GM12878 (cell line): ENCODE measurements around the gene SLC2A4. TPM values are rescaled to one million over a fixed set of nuclear protein-coding genes. Genes with fewer than 3 reads are reported as not detected.

Source experiments
- ATAC-seq: fragments of 200-7000 bp; cut with Tn5 transposase; 3 replicates; pipeline ENCODE4 v1.9.1; 2020; ENCODE audit warnings: mild to moderate bottlenecking, moderate library complexity
- BruUV-seq: library from RNA; stranded (reverse); fragments of 400-500 nt; replicated peaks from 2 replicates; lab custom pipeline; 2021; lab: Mats Ljungman, UMichigan
- CTCF ChIA-PET: fragments of 300-600 bp; sonication (Branson Sonifier 250); formaldehyde crosslinking; extraction: SDS; loops from one replicate; lab custom pipeline; 2021; ENCODE audit warnings: inconsistent platforms; lab: Yijun Ruan, JAX
- POLR2A ChIA-PET: fragments of 350-600 bp; formaldehyde crosslinking; extraction: SDS; loops from one replicate; lab custom pipeline; 2021; ENCODE audit warnings: inconsistent platforms; lab: Charles Lee
- RAD21 ChIA-PET: fragments of 300-600 bp; sonication (Branson Sonifier 250); formaldehyde crosslinking; loops from one replicate; lab custom pipeline; 2023; ENCODE audit warnings: antibody characterized with exemption; ENCODE audit not compliant: unreplicated experiment; lab: Charles Lee
- SMC1A ChIA-PET: fragments of 300-600 bp; sonication (Branson Sonifier 250); formaldehyde crosslinking; loops from one replicate; lab custom pipeline; 2023; ENCODE audit not compliant: unreplicated experiment, uncharacterized antibody; lab: Charles Lee
- DNase-seq: peaks from one replicate; pipeline ENCODE4 v3.0.0-alpha.2; 2011; ENCODE audit warnings: low read depth, low spot score
- FAIRE-seq: peaks from 3 replicates; lab custom pipeline; 2011; peaks lifted over from hg19 to GRCh38; lab: Jason Lieb, UNC
- H2AFZ ChIP-seq: 2 replicates; pipeline ENCODE4 v1.6.0; 2011; ENCODE audit warnings: low read depth, low read length, control low read depth; ENCODE audit not compliant: control insufficient read depth
- H3K27ac ChIP-seq: 2 replicates; pipeline ENCODE4 v1.5.1; 2011; ENCODE audit warnings: control low read depth; ENCODE audit not compliant: control insufficient read depth, insufficient read depth
- H3K27me3 ChIP-seq, 2 experiments: replicated peaks in 1 of 2; 2 replicates each; pipeline versions ENCODE4 v1.6.0 to v1.6.1; 2011; ENCODE audit warnings: low read length in 1 of 2; ENCODE audit not compliant: control insufficient read depth in 2 of 2, insufficient read depth in 2 of 2
- H3K36me3 ChIP-seq, 2 experiments: 2 replicates each; pipeline ENCODE4 v1.5.1; 2011; ENCODE audit warnings: low read length in 1 of 2; ENCODE audit not compliant: control insufficient read depth in 2 of 2, insufficient read depth in 2 of 2
- H3K4me1 ChIP-seq: 2 replicates; pipeline ENCODE4 v1.6.1; 2011; ENCODE audit warnings: mild to moderate bottlenecking, low read length, moderate library complexity, mixed read lengths; ENCODE audit not compliant: control insufficient read depth, insufficient read depth
- H3K4me2 ChIP-seq: 2 replicates; pipeline ENCODE4 v1.6.0; 2011; ENCODE audit warnings: control low read depth; ENCODE audit not compliant: control insufficient read depth, insufficient read depth
- H3K4me3 ChIP-seq: fragments of 200-600 bp; sonication (generic); 2 replicates; pipeline ENCODE4 v1.5.1; 2016
- H3K79me2 ChIP-seq: 2 replicates; pipeline ENCODE4 v1.6.0; 2011; ENCODE audit warnings: low read length; ENCODE audit not compliant: control insufficient read depth, insufficient read depth
- H3K9ac ChIP-seq: 2 replicates; pipeline ENCODE4 v1.8.0; 2011; ENCODE audit warnings: low read length, control low read depth, mixed read lengths; ENCODE audit not compliant: control insufficient read depth, insufficient read depth
- H3K9me3 ChIP-seq: replicated peaks from 3 replicates; pipeline ENCODE4 v1.5.1; 2011; ENCODE audit warnings: mild to moderate bottlenecking, low read length; ENCODE audit not compliant: control insufficient read depth, insufficient read depth
- H4K20me1 ChIP-seq: 2 replicates; pipeline ENCODE4 v1.6.0; 2011; ENCODE audit not compliant: control insufficient read depth, insufficient read depth
- BHLHE40 ChIP-seq, 2 experiments: fragments of 450-650 bp in 1 of 2; IDR thresholded peaks; 2 replicates each; pipeline ENCODE4 v1.6.1; 2011 to 2017; ENCODE audit warnings: low read depth in 2 of 2, borderline replicate concordance in 1 of 2, improper control_type of control experiment in 1 of 2, low read length in 1 of 2, mild to moderate bottlenecking in 1 of 2
- EGR1 ChIP-seq, 2 experiments: IDR thresholded peaks; 1 replicate in 1 of 2; 2 replicates in 1 of 2; pipeline ENCODE4 v1.6.1; 2011 to 2012; ENCODE audit warnings: low read depth in 2 of 2, low read length in 2 of 2, borderline replicate concordance in 1 of 2, mild to moderate bottlenecking in 1 of 2, moderate library complexity in 1 of 2
- RAD51 ChIP-seq: fragments of 450-650 bp; IDR thresholded peaks from 2 replicates; pipeline ENCODE4 v1.6.1; 2016; ENCODE audit warnings: moderate library complexity, mild to moderate bottlenecking, inconsistent platforms
- SUZ12 ChIP-seq: fragments of 200-600 bp; sonication (generic); IDR thresholded peaks from one replicate; pipeline ENCODE4 v1.6.1; 2018; ENCODE audit warnings: antibody characterized with exemption, mild to moderate bottlenecking; ENCODE audit not compliant: unreplicated experiment
- ZBED1 ChIP-seq: IDR thresholded peaks from 2 replicates; pipeline ENCODE4 v1.6.1; 2016; ENCODE audit warnings: borderline replicate concordance
- ZBTB11 ChIP-seq: fragments of 450-650 bp; formaldehyde crosslinking; IDR thresholded peaks from 2 replicates; pipeline ENCODE4 v1.5.0; 2022; ENCODE audit warnings: mild to moderate bottlenecking, missing genetic modification characterization
- WGBS: methylation state at CpG from one replicate; pipeline ENCODE4 v1.1.6; 2016; ENCODE audit warnings: low lambda C conversion rate; ENCODE audit not compliant: insufficient replicate concordance, insufficient coverage; ENCODE audit errors: missing lambda C conversion rate; 5-methylcytosine and 5-hydroxymethylcytosine counted together
- in situ Hi-C: fragments of 300-500 bp; cut with MboI; formaldehyde crosslinking; loops from 9 replicates; pipeline ENCODE4 v1.14.3; 2018; ENCODE audit warnings: mixed read lengths
- intact Hi-C: fragments of 100-400 bp; cut with micrococcal nuclease; formaldehyde crosslinking; loops from one replicate; pipeline ENCODE4 v1.14.2; 2022; ENCODE audit not compliant: unreplicated experiment
- polyA plus RNA-seq, 11 experiments: library from polyadenylated mRNA; depleted of rRNA in 4 of 11; unstranded in 6 of 11; stranded (reverse) in 5 of 11; fragments of >200 nt; fragmentation: Nextera tagmentation in 4 of 11; fragmentation: Illumina TruSeq in 1 of 11; extraction: Ambion mirVana in 4 of 11; extraction: Trizol in 1 of 11; gene quantifications; 1 replicate in 1 of 11; 2 replicates in 10 of 11; pipeline versions ENCODE4 v1.2.1 to v1.2.3, GENCODE V29; 2011 to 2016; ENCODE audit warnings: inconsistent platforms in 2 of 11, missing spikeins in 2 of 11, low read depth in 1 of 11
- total RNA-seq, 4 experiments: library from RNA; depleted of rRNA in 3 of 4; stranded (reverse); fragments of >200 nt in 3 of 4; fragmentation: Illumina TruSeq in 1 of 4; extraction: Trizol in 1 of 4; gene quantifications; 2 replicates each; pipeline versions ENCODE4 v1.2.1 to v1.2.3, GENCODE V29; 2013 to 2021

Gene SLC2A4
- total and polyA plus RNA-seq, 10 of the 15 experiments (the other 5 are each of a cell fraction or from before 2014, with no cell fraction given), result 0.03 to 0.23 (median 0.04) TPM; not detected in 4

GRCh38 chr17:7261379-7262191 is 19.9 kb upstream of the SLC2A4 start:
- no peak for DNase-seq
- ChIA-PET RAD21 (no interaction called here), POLR2A (no interaction called here), CTCF (no interaction called here), SMC1A (no interaction called here)
- in situ Hi-C loops, result no loop called here
- no TSS peak for BruUV-seq
- peaks cover 3 to 5% of the 10 kb centered on the region in 2 experiments; a peak in 2 of 4 replicates for H3K27me3 ChIP-seq
- no peaks in the 10 kb centered on the region for H3K9me3 ChIP-seq
- peak overlapping the region; percentile 65 for H2AFZ ChIP-seq
- H3K36me3 ChIP-seq, result peaks cover 0 to 3% of the 10 kb centered on the region in 2 experiments; a peak in 1 of 4 replicates
- FAIRE-seq, result no peak
- WGBS, result 32% methylated on average over 47 of the region's 71 CpGs
- peak overlapping the region; percentile 64 for H3K4me3 ChIP-seq
- peak; percentile 48 for ATAC-seq
- no peak overlapping the region for H3K27ac ChIP-seq
- peak overlapping the region; percentile 43 for H3K9ac ChIP-seq
- no peaks in the 10 kb centered on the region for H4K20me1 ChIP-seq
- H3K4me1 ChIP-seq, result peaks cover 17% of the 10 kb centered on the region
- H3K4me2 ChIP-seq, result peak overlapping the region; percentile 86
- intact Hi-C loops, result no loop called here
- TF ChIP-seq EGR1 (IDR thresholded peaks at IDR 0.05; ENCODE audit: borderline replicate concordance in 1 of 2, low read depth in 2 of 2, low read length in 2 of 2), result peak in 1 of 2 experiments; percentile 73; a peak in 1 of 3 replicates
- TF ChIP-seq BHLHE40 (IDR thresholded peaks at IDR 0.05; ENCODE audit: borderline replicate concordance in 1 of 2, low read depth in 2 of 2, low read length in 1 of 2), result peak in 1 of 2 experiments; percentile 37; a peak in 1 of 4 replicates
- TF ChIP-seq RAD51, result no peak
- no peaks in the 10 kb centered on the region for H3K79me2 ChIP-seq

GRCh38 chr17:7262192-7262934 is 19.2 kb upstream of the SLC2A4 start, which contains the start of gene CLDN7:
CLDN7 (minus strand) TSS chr17:7262478; CDS start chr17:7262043, 435 bp downstream.
- H3K4me2 ChIP-seq, result peak within 1 kb of the TSS; percentile 86
- WGBS, result 28% methylated on average over 47 of the region's 64 CpGs

More at GRCh38 chr17:7262192-7262934, 19.2 kb upstream of the SLC2A4 start, which contains the start of gene CLDN7:
- Histone ChIP-seq H3K79me2 (no peaks in the 10 kb centered on the region), H4K20me1 (no peaks in the 10 kb centered on the region), H3K27ac (no peak within 1 kb of the TSS), H3K4me1 (peaks cover 17% of the 10 kb centered on the region), H3K9me3 (no peaks in the 10 kb centered on the region), H2AFZ (peak within 1 kb of the TSS; percentile 65), H3K9ac (peak within 1 kb of the TSS; percentile 43), H3K36me3 (peaks cover 0 to 3% of the 10 kb centered on the region in 2 experiments; a peak in 1 of 4 replicates), H3K27me3 (peaks cover 3 to 5% of the 10 kb centered on the region in 2 experiments; a peak in 2 of 4 replicates), H3K4me3 (peak within 1 kb of the TSS; percentile 64)
- CTCF ChIA-PET, result no interaction called here
- FAIRE-seq (no peak), ATAC-seq (no peak), DNase-seq (no peak)
- in situ Hi-C loops, result no loop called here
- SMC1A ChIA-PET, result no interaction called here
- POLR2A ChIA-PET, result no interaction called here
- RAD21 ChIA-PET, result no interaction called here
- TF ChIP-seq ZBED1 (no peak), SUZ12 (peak; percentile 14), ZBTB11 (CRISPR knock-in tag) (no peak)
- BruUV-seq, result no TSS peak
- intact Hi-C loops, result no loop called here
